Natural killer cell (primary cell): ENCODE measurements around the gene TMEM259. TPM values are rescaled to one million over a fixed set of nuclear protein-coding genes. Genes with fewer than 3 reads are reported as not detected.
A peak's percentile ranks its signal among the peaks of the same experiment; 100 is the strongest.

Experiments
- ATAC-seq, 3 donors: fragments of 150-1000 bp in 2 of 3; fragments of 200-7000 bp in 1 of 3; cut with Tn5 transposase; 1 replicate in 1 of 3; 2 replicates in 2 of 3; pipeline ENCODE4 v1.10.0; 2021; ENCODE audit warnings: mild to moderate bottlenecking in 2 of 3, moderate library complexity in 2 of 3
- DNase-seq, 2 donors: peaks; one replicate each; pipeline versions ENCODE4 v3.0.0 to v3.0.0-alpha.2; 2013 to 2021; ENCODE audit warnings: mixed read lengths in 1 of 2
- H3K27ac ChIP-seq: one replicate; pipeline ENCODE4 v1.5.1; 2013; ENCODE audit warnings: mild to moderate bottlenecking, low read length
- H3K27me3 ChIP-seq: one replicate; pipeline ENCODE4 v1.6.1; 2013; ENCODE audit warnings: low read length; ENCODE audit not compliant: control insufficient read depth, insufficient read depth
- H3K36me3 ChIP-seq: one replicate; pipeline ENCODE4 v1.6.1; 2013; ENCODE audit warnings: low read length; ENCODE audit not compliant: control insufficient read depth, insufficient read depth
- H3K4me1 ChIP-seq: one replicate; pipeline ENCODE4 v1.6.1; 2013; ENCODE audit warnings: low read length; ENCODE audit not compliant: control insufficient read depth, insufficient read depth
- H3K4me3 ChIP-seq: one replicate; pipeline ENCODE4 v1.5.1; 2013; ENCODE audit warnings: low read length
- H3K9me3 ChIP-seq: one replicate; pipeline ENCODE4 v1.6.1; 2013; ENCODE audit warnings: low read length; ENCODE audit not compliant: control insufficient read depth, insufficient read depth
- H3K27ac Mint-ChIP-seq, 2 donors: one replicate each; pipeline ENCODE4 v1.8.0; 2022; ENCODE audit warnings: mild to moderate bottlenecking in 2 of 2, mixed read lengths in 2 of 2, moderate library complexity in 1 of 2
- H3K27me3 Mint-ChIP-seq, 2 donors: one replicate each; pipeline ENCODE4 v1.8.0; 2022; ENCODE audit warnings: low read depth in 2 of 2, mixed read lengths in 2 of 2
- H3K36me3 Mint-ChIP-seq: one replicate; pipeline ENCODE4 v1.8.0; 2022; ENCODE audit warnings: mixed read lengths
- H3K4me1 Mint-ChIP-seq, 2 donors: one replicate each; pipeline ENCODE4 v1.8.0; 2022; ENCODE audit warnings: mixed read lengths in 2 of 2
- H3K4me3 Mint-ChIP-seq: one replicate; pipeline ENCODE4 v1.8.0; 2022; ENCODE audit warnings: mild to moderate bottlenecking, moderate library complexity, mixed read lengths
- H3K9me3 Mint-ChIP-seq, 2 donors: one replicate each; pipeline ENCODE4 v1.8.0; 2022; ENCODE audit warnings: mixed read lengths in 2 of 2
- WGBS: methylation state at CpG from one replicate; pipeline ENCODE4 v1.1.7; 2013; ENCODE audit warnings: missing lambda C conversion rate; ENCODE audit not compliant: insufficient coverage; 5-methylcytosine and 5-hydroxymethylcytosine counted together
- intact Hi-C: fragments of 100-400 bp; cut with micrococcal nuclease; formaldehyde crosslinking; loops from one replicate; pipeline ENCODE4 v1.14.2; 2022
- total RNA-seq, 4 donors: library from RNA; stranded (reverse); fragments of 120-200 nt in 1 of 4; gene quantifications; one replicate each; pipeline versions ENCODE4 v1.2.3 to v1.2.4, GENCODE V29; 2013 to 2022
- TF ChIP-seq, protein P1 (sequence below): fragments of 200-600 bp; IDR thresholded peaks from one replicate; pipeline ENCODE4 v1.8.0; 2022; ENCODE audit warnings: antibody characterized with exemption

Gene TMEM259
- total RNA-seq, 3 donors from 2014 or later (not counting 1 experiment from before 2014, with no cell fraction given): 310 to 354 (median 317) TPM

DNA sequence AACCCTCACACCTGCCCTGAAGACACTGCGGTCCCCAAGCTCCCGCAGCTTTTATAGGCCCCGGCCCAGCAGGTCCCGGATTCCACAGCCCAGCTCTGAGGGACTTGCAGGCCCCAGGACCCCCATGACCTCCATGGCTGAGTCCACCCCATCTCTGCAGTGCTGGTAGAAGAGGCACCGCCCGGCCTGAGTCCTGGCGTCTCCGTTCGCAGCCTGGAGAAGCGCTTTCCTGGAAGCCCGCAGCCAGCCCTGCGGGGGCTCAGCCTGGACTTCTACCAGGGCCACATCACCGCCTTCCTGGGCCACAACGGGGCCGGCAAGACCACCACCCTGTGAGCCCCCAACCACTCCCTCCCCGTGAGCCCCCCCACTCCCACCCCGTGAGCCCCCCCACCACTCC is 28.2 kb upstream of the TMEM259 start:
- WGBS: 96% methylated on average over 15 of the region's 17 CpGs
- Histone ChIP-seq H3K9me3 (no peaks in the 10 kb centered on the region), H3K27me3 (no peaks in the 10 kb centered on the region), H3K4me1 (peaks cover 10% of the 10 kb centered on the region), H3K4me3 (no peak overlapping the region), H3K27ac (no peak overlapping the region), H3K36me3 (peaks cover 34% of the 10 kb centered on the region)
- Mint-ChIP-seq H3K36me3 (no peaks in the 10 kb centered on the region), H3K4me1 (peaks cover 0 to 5% of the 10 kb centered on the region in 2 donors), H3K9me3 (no peaks in the 10 kb centered on the region), H3K27ac (no peak overlapping the region), H3K4me3 (no peak overlapping the region), H3K27me3 (no peaks in the 10 kb centered on the region)
- TF ChIP-seq, protein P1, sequence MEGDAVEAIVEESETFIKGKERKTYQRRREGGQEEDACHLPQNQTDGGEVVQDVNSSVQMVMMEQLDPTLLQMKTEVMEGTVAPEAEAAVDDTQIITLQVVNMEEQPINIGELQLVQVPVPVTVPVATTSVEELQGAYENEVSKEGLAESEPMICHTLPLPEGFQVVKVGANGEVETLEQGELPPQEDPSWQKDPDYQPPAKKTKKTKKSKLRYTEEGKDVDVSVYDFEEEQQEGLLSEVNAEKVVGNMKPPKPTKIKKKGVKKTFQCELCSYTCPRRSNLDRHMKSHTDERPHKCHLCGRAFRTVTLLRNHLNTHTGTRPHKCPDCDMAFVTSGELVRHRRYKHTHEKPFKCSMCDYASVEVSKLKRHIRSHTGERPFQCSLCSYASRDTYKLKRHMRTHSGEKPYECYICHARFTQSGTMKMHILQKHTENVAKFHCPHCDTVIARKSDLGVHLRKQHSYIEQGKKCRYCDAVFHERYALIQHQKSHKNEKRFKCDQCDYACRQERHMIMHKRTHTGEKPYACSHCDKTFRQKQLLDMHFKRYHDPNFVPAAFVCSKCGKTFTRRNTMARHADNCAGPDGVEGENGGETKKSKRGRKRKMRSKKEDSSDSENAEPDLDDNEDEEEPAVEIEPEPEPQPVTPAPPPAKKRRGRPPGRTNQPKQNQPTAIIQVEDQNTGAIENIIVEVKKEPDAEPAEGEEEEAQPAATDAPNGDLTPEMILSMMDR: no peak
- intact Hi-C loops: no loop called here
- no peak for DNase-seq
- no peak for ATAC-seq

DNA sequence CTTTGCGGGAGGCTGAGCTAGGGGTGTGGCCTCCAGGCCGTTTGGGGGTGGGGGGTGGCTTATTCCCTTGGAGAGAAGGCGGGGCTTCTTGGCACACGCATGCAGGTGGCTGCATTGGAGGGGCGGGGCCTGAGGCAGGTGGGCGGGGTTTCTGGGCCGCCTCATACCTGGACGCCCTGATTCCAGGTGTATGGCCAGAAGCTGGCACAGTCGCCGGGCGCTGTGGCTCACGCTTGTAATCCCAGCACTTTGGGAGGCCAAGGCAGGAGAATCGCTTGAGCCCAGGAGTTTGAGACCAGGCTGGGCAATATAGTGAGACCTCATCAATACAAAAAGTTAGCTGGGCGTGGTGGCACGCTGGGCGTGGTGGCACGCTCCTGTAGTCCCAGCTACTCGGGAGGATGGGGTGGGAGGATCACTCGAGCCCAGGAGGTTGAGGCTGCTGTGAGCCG is 26.8 kb upstream of the TMEM259 start:
- Mint-ChIP-seq H3K36me3 (no peaks in the 10 kb centered on the region), H3K9me3 (no peaks in the 10 kb centered on the region), H3K4me3 (no peak overlapping the region), H3K27me3 (no peaks in the 10 kb centered on the region), H3K4me1 (peaks cover 0 to 5% of the 10 kb centered on the region in 2 donors), H3K27ac (no peak overlapping the region)
- Histone ChIP-seq H3K9me3 (no peaks in the 10 kb centered on the region), H3K4me1 (peaks cover 10% of the 10 kb centered on the region), H3K36me3 (peaks cover 38% of the 10 kb centered on the region), H3K4me3 (no peak overlapping the region), H3K27me3 (no peaks in the 10 kb centered on the region), H3K27ac (no peak overlapping the region)
- 89% methylated on average over 20 of the region's 20 CpGs for WGBS
- DNase-seq (no peak), ATAC-seq (no peak)
- TF ChIP-seq, protein P1: no peak
- intact Hi-C loops: no loop called here

DNA sequence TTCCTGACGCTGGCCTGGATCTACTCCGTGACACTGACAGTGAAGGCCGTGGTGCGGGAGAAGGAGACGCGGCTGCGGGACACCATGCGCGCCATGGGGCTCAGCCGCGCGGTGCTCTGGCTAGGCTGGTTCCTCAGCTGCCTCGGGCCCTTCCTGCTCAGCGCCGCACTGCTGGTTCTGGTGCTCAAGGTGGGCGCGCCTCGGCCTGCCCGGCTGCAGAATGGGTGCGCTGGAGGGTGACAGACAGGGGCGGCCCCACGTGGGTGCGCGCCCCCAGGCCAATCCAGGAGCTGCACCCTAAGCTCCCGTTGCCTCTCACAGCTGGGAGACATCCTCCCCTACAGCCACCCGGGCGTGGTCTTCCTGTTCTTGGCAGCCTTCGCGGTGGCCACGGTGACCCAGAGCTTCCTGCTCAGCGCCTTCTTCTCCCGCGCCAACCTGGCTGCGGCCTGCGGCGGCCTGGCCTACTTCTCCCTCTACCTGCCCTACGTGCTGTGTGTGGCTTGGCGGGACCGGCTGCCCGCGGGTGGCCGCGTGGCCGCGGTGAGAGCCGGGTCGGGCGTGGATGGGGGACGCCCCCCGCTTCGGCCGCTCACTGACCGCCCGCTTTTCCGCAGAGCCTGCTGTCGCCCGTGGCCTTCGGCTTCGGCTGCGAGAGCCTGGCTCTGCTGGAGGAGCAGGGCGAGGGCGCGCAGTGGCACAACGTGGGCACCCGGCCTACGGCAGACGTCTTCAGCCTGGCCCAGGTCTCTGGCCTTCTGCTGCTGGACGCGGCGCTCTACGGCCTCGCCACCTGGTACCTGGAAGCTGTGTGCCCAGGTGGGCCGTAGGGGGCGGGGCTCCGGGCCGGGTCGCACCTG is 26.1 kb upstream of the TMEM259 start:
- H3K27ac ChIP-seq: no peak overlapping the region
- H3K36me3 ChIP-seq: peaks cover 44% of the 10 kb centered on the region
- intact Hi-C loops: no loop called here
- H3K4me3 ChIP-seq: no peak overlapping the region
- no peaks in the 10 kb centered on the region for H3K27me3 ChIP-seq
- H3K4me1 ChIP-seq: peaks cover 11% of the 10 kb centered on the region
- DNase-seq (peak in 1 of 2 donors; percentile 34), ATAC-seq (no peak)
- Mint-ChIP-seq H3K36me3 (no peaks in the 10 kb centered on the region), H3K9me3 (no peaks in the 10 kb centered on the region), H3K27me3 (no peaks in the 10 kb centered on the region), H3K4me1 (peaks cover 0 to 5% of the 10 kb centered on the region in 2 donors), H3K27ac (no peak overlapping the region), H3K4me3 (no peak overlapping the region)
- H3K9me3 ChIP-seq: no peaks in the 10 kb centered on the region
- WGBS: 75% methylated on average over 77 of the region's 77 CpGs
- TF ChIP-seq, protein P1: no peak
